Measurements from ENCODE around the gene MED14. TPM values are rescaled to one million over a fixed set of nuclear protein-coding genes. Genes with fewer than 3 reads are reported as not detected.
"Not testable (repeated sequence)": the region's sequence is repeated elsewhere in the genome, so short reads cannot be mapped to it uniquely, and the experiment has no call there.

Gene MED14
- total RNA-seq (15.3 and 26.7 TPM in 2 replicates), polyA plus RNA-seq (11.0 and 23.7 TPM in 2 replicates)

GRCh38 chrX:40735325-40736169, at the start of gene MED14:
MED14 (minus strand) TSS chrX:40735542; CDS start chrX:40735412, 130 bp downstream.
- peak; percentile 86 to 88 for DNase-seq (ENCODE audit: low read depth in 1 of 2, low spot score in 1 of 2)
- Histone ChIP-seq H3K36me3 (no peaks in the 10 kb centered on the region), H3K4me3 (peak within 1 kb of the TSS; percentile 78), H3K27ac (peak within 1 kb of the TSS; percentile 98), H3K27me3 (no peaks in the 10 kb centered on the region), H3K4me1 (ENCODE audit: low read depth) (no peaks in the 10 kb centered on the region), H3K9me3 (ENCODE audit: low read depth) (no peaks in the 10 kb centered on the region)
- TF ChIP-seq CTCF (IDR thresholded peaks at IDR 0.05; ENCODE audit: low read depth, low read length): peak; percentile 47

GRCh38 chrX:40784516-40785151, 49.3 kb upstream of the MED14 start:
- H3K4me3 ChIP-seq: no peak overlapping the region
- no peaks in the 10 kb centered on the region for H3K27me3 ChIP-seq
- TF ChIP-seq CTCF (IDR thresholded peaks at IDR 0.05; ENCODE audit: low read depth, low read length): no peak
- H3K4me1 ChIP-seq (ENCODE audit: low read depth): no peaks in the 10 kb centered on the region
- H3K9me3 ChIP-seq (ENCODE audit: low read depth): no peaks in the 10 kb centered on the region
- H3K27ac ChIP-seq: no peak overlapping the region
- DNase-seq (ENCODE audit: low read depth in 1 of 2, low spot score in 1 of 2): no peak
- no peaks in the 10 kb centered on the region for H3K36me3 ChIP-seq

- not testable (repeated sequence) for H3K9me3 ChIP-seq (ENCODE audit: low read depth); H3K27ac ChIP-seq; DNase-seq (ENCODE audit: low read depth in 1 of 2, low spot score in 1 of 2); H3K27me3 ChIP-seq; H3K36me3 ChIP-seq; H3K4me1 ChIP-seq (ENCODE audit: low read depth); H3K4me3 ChIP-seq
These were observed 47.4 kb upstream of the MED14 start for GRCh38 chrX:40782644-40783259.

- DNase-seq (ENCODE audit: low read depth in 1 of 2, low spot score in 1 of 2): no peak
- Histone ChIP-seq H3K36me3 (no peaks in the 10 kb centered on the region), H3K27me3 (no peaks in the 10 kb centered on the region), H3K4me1 (ENCODE audit: low read depth) (no peaks in the 10 kb centered on the region), H3K9me3 (ENCODE audit: low read depth) (no peaks in the 10 kb centered on the region), H3K27ac (no peak overlapping the region), H3K4me3 (no peak overlapping the region)
- TF ChIP-seq CTCF (IDR thresholded peaks at IDR 0.05; ENCODE audit: low read depth, low read length): no peak
These were observed 45.6 kb upstream of the MED14 start for GRCh38 chrX:40780951-40781350.

- Histone ChIP-seq H3K36me3 (no peaks in the 10 kb centered on the region), H3K27me3 (no peaks in the 10 kb centered on the region), H3K27ac (no peak overlapping the region), H3K4me1 (ENCODE audit: low read depth) (no peaks in the 10 kb centered on the region), H3K9me3 (ENCODE audit: low read depth) (no peaks in the 10 kb centered on the region), H3K4me3 (no peak overlapping the region)
- no peak for DNase-seq (ENCODE audit: low read depth in 1 of 2, low spot score in 1 of 2)
- TF ChIP-seq CTCF (IDR thresholded peaks at IDR 0.05; ENCODE audit: low read depth, low read length): no peak
These were observed 44.7 kb upstream of the MED14 start for GRCh38 chrX:40780082-40780481.
